Small intestine (tissue), 16 donors: ENCODE data around the gene IYD. TPM values are rescaled to one million over a fixed set of nuclear protein-coding genes. Genes with fewer than 3 reads are reported as not detected.

Experiments used
- DNase-seq, 2 donors: peaks; one replicate each; pipeline versions ENCODE4 v3.0.0 to v3.0.0-alpha.2; 2013
- FAIRE-seq: peaks from 2 replicates; lab custom pipeline; 2012; peaks lifted over from hg19 to GRCh38; lab: Jason Lieb, UNC
- H3K27ac ChIP-seq, 3 donors: one replicate each; pipeline ENCODE4 v1.5.1; 2013; ENCODE audit warnings: low read length in 2 of 3, mild to moderate bottlenecking in 2 of 3, control low read depth in 1 of 3, inconsistent platforms in 1 of 3, low read depth in 1 of 3, moderate library complexity in 1 of 3
- H3K27me3 ChIP-seq, 3 donors: one replicate each; pipeline ENCODE4 v1.6.1; 2013; ENCODE audit warnings: low read length in 3 of 3, inconsistent platforms in 1 of 3; ENCODE audit not compliant: control insufficient read depth in 3 of 3, insufficient read depth in 3 of 3
- H3K36me3 ChIP-seq, 3 donors: one replicate each; pipeline ENCODE4 v1.6.1; 2013; ENCODE audit warnings: low read length in 3 of 3, inconsistent platforms in 1 of 3, low read depth in 1 of 3, mild to moderate bottlenecking in 1 of 3, moderate library complexity in 1 of 3; ENCODE audit not compliant: control insufficient read depth in 3 of 3, insufficient read depth in 2 of 3
- H3K4me1 ChIP-seq, 3 donors: one replicate each; pipeline ENCODE4 v1.6.1; 2013; ENCODE audit warnings: low read length in 2 of 3, inconsistent platforms in 1 of 3, low read depth in 1 of 3, mild to moderate bottlenecking in 1 of 3, moderate library complexity in 1 of 3; ENCODE audit not compliant: control insufficient read depth in 3 of 3, insufficient read depth in 2 of 3
- H3K4me3 ChIP-seq, 3 donors: one replicate each; pipeline ENCODE4 v1.5.1; 2013; ENCODE audit warnings: low read length in 3 of 3, control low read depth in 1 of 3, inconsistent platforms in 1 of 3, low read depth in 1 of 3, mild to moderate bottlenecking in 1 of 3, moderate library complexity in 1 of 3
- H3K9me3 ChIP-seq, 2 donors: one replicate each; pipeline ENCODE4 v1.6.1; 2013; ENCODE audit warnings: low read depth in 1 of 2, low read length in 1 of 2; ENCODE audit not compliant: control insufficient read depth in 2 of 2, insufficient read depth in 1 of 2
- WGBS, 3 donors: extraction: QIAGEN DNeasy Blood & Tissue Kit; methylation state at CpG; one replicate each; pipeline ENCODE4 v1.1.7; 2013; 5-methylcytosine and 5-hydroxymethylcytosine counted together
- long read RNA-seq, 10 donors: transcript quantifications; one replicate each; lab custom pipeline, GENCODE V29; 2026
- polyA plus RNA-seq, 4 donors: library from polyadenylated mRNA; stranded (reverse) in 3 of 4; unstranded in 1 of 4; fragments of 200-250 nt in 3 of 4; fragments of 120-200 nt in 1 of 4; gene quantifications; one replicate each; pipeline versions ENCODE4 v1.2.1 to v1.2.3, GENCODE V29; 2013
- donor health status: healthy with polysubstance abuse.
- donor health status: control.
- donor health status: control.
- donor health status: Bipolar disorder and iron deficiency.
- donor health status: healthy.

Gene IYD, protein sequence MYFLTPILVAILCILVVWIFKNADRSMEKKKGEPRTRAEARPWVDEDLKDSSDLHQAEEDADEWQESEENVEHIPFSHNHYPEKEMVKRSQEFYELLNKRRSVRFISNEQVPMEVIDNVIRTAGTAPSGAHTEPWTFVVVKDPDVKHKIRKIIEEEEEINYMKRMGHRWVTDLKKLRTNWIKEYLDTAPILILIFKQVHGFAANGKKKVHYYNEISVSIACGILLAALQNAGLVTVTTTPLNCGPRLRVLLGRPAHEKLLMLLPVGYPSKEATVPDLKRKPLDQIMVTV
- polyA plus RNA-seq, result 10 to 100 TPM in 2 of 4 donors, 1 to 10 TPM in 2; 5.3 to 17.1 (median 8.2) TPM
- long read RNA-seq, donor 1, full-length matches to known transcripts, result 15 of 15 reads
- long read RNA-seq, donor 1, partial matches to known transcripts, result 0 of 15 reads
- long read RNA-seq, donor 1, other reads (novel, unspliced or antisense), result 0 of 15 reads
- long read RNA-seq, donor 2, full-length matches to known transcripts, result 1 of 1 reads
- long read RNA-seq, donor 2, partial matches to known transcripts, result 0 of 1 reads
- long read RNA-seq, donor 2, other reads (novel, unspliced or antisense), result 0 of 1 reads
- long read RNA-seq, donor 3, full-length matches to known transcripts, result 5 of 14 reads
- long read RNA-seq, donor 3, partial matches to known transcripts, result 9 of 14 reads
- long read RNA-seq, donor 3, other reads (novel, unspliced or antisense), result 0 of 14 reads
- long read RNA-seq, donor 4, result 0 reads
- long read RNA-seq, donor 5, full-length matches to known transcripts, result 2 of 2 reads
- long read RNA-seq, donor 5, partial matches to known transcripts, result 0 of 2 reads
- long read RNA-seq, donor 5, other reads (novel, unspliced or antisense), result 0 of 2 reads
- long read RNA-seq, donor 6, full-length matches to known transcripts, result 6 of 6 reads
- long read RNA-seq, donor 6, partial matches to known transcripts, result 0 of 6 reads
- long read RNA-seq, donor 6, other reads (novel, unspliced or antisense), result 0 of 6 reads
- long read RNA-seq, donor 7, result 0 reads
- long read RNA-seq, donor 8, result 0 reads
- long read RNA-seq, donor 9, result 0 reads
- long read RNA-seq, donor 10, full-length matches to known transcripts, result 1 of 1 reads
- long read RNA-seq, donor 10, partial matches to known transcripts, result 0 of 1 reads
- long read RNA-seq, donor 10, other reads (novel, unspliced or antisense), result 0 of 1 reads

DNA sequence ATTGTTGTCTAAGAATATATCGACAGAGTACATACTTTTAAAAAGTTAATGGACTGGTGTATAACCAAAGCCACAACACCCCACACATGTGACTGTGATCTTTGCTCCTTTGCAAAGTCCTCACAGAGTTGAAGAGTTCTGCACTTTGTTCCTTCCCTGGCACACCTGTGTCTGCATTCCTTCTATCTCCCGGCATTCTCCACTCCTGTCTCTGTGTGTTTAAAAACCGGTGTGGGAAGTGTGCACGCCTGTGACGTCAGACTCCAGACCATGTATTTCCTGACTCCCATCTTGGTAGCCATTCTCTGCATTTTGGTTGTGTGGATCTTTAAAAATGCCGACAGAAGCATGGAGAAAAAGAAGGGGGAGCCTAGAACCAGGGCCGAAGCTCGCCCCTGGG, at the start of gene IYD:
IYD (plus strand) TSS at position 251 of the 400 bp plus-strand sequence; CDS start at position 271, 20 bp downstream.
- peak; percentile 97 for FAIRE-seq
- Histone ChIP-seq H3K4me3 (peak within 1 kb of the TSS in 1 of 3 donors; percentile 33), H3K27me3 (no peaks in the 10 kb centered on the region), H3K9me3 (no peaks in the 10 kb centered on the region), H3K36me3 (no peaks in the 10 kb centered on the region), H3K27ac (peak within 1 kb of the TSS; percentile 72 to 82 (median 81)), H3K4me1 (peaks cover 0 to 31% (median 0%) of the 10 kb centered on the region in 3 donors)
- 24 to 65% (median 25%) methylated on average over 8 of the region's 8 CpGs for WGBS, 3 donors
- DNase-seq, result peak; percentile 96 to 99

DNA sequence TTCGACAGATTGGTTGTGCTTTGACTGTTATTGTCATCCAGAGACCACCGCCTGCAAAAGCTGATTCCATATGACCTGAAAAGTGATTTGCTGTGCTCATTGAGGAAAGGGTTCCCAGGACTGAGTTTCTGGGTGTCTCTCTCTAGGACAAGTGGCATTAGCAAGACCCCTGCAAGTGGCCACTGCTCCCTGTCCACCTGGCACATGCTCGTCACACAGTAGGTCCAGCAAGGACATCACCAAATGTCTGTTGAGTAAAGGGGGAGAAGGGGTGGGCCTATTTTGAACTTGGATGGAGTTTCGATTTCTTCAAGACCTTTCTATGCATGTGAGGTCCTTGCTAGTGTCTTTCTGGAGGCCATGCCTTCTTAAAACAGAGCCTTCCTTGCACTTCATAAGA, 48.9 kb upstream of the IYD start:
- WGBS, 3 donors, result 87 to 91% (median 88%) methylated on average over 4 of the region's 4 CpGs
- no peaks in the 10 kb centered on the region for H3K27me3 ChIP-seq
- no peak for FAIRE-seq
- no peak overlapping the region for H3K27ac ChIP-seq
- DNase-seq, result no peak
- H3K36me3 ChIP-seq, result no peaks in the 10 kb centered on the region
- H3K4me1 ChIP-seq, result no peaks in the 10 kb centered on the region
- no peak overlapping the region for H3K4me3 ChIP-seq
- peaks cover 0 to 7% of the 10 kb centered on the region in 2 donors for H3K9me3 ChIP-seq

DNA sequence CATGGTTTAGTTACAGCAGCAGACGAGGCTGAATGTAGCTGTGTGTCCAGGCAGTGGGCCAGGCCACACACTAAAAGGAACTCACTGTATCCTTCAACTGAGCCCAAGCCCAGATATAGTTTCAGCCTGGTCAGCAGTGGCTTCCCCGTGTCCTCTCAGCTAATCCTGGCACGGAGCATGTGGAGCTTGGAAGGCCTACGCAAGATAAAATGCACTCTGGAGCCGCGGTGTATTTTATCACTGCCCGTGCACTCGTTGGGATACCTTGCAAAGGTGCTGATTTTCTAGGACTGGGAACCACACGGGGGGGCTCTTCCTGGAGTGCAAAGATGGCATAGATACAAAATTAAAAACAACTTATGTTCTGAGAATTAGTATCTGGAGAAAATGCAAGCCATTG, 48.4 kb upstream of the IYD start:
- H3K27ac ChIP-seq, result no peak overlapping the region
- no peaks in the 10 kb centered on the region for H3K27me3 ChIP-seq
- WGBS, 3 donors, result 56 to 84% (median 72%) methylated on average over 9 of the region's 9 CpGs
- FAIRE-seq (no peak), DNase-seq (no peak)
- H3K4me3 ChIP-seq, result no peak overlapping the region
- no peaks in the 10 kb centered on the region for H3K36me3 ChIP-seq
- peaks cover 0 to 1% of the 10 kb centered on the region in 2 donors for H3K9me3 ChIP-seq
- H3K4me1 ChIP-seq, result no peaks in the 10 kb centered on the region

DNA sequence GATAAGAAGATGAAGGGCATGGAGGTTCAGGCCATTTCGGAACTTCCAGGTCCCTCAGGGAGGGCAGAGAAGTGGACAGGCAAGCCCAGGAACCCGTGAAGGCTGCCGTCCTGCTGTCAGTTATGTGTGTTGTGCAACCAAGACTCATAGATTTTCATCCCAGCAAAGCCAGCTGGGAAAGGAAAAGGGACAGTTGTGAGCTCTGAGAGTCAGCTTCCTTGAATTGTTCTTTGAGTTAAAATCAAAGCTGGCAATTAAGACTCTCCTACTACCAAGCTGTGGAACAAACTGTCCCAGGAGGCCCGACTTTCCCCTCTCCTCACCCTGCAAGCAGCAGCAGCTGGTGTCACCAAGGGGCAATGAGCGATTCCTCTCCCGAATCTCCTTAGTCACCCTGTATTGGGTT, 46.3 kb upstream of the IYD start:
- FAIRE-seq, result no peak
- DNase-seq, result no peak
- 35 to 65% (median 41%) methylated on average over 6 of the region's 6 CpGs for WGBS, 3 donors
- Histone ChIP-seq H3K27ac (no peak overlapping the region), H3K4me3 (no peak overlapping the region), H3K9me3 (no peaks in the 10 kb centered on the region), H3K4me1 (peaks cover 0 to 3% (median 0%) of the 10 kb centered on the region in 3 donors), H3K27me3 (no peaks in the 10 kb centered on the region), H3K36me3 (no peaks in the 10 kb centered on the region)

DNA sequence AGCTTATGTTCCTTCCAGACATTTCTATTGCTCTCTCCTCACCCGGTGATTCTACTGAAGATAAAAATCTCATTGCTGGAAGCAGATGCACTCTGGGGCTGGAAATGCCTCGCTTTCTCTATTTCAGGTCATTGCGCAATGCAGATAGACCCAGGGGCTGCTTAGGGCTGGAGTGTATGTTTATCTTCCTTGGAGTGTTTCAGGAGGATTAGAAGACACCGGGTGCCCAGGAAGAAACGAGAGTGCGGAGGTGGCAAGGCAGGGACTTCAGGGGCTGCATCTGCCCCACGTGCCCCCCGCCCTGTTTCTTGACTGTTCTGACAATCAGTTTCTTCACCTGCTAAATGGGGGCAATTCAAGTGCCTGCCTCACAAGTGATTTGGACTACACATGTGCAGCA, 45.6 kb upstream of the IYD start:
- H3K4me1 ChIP-seq, result peaks cover 0 to 3% (median 0%) of the 10 kb centered on the region in 3 donors
- H3K9me3 ChIP-seq, result no peaks in the 10 kb centered on the region
- no peak overlapping the region for H3K4me3 ChIP-seq
- DNase-seq (no peak), FAIRE-seq (no peak)
- no peaks in the 10 kb centered on the region for H3K27me3 ChIP-seq
- 75 to 84% (median 76%) methylated on average over 8 of the region's 8 CpGs for WGBS, 3 donors
- H3K27ac ChIP-seq, result no peak overlapping the region
- H3K36me3 ChIP-seq, result no peaks in the 10 kb centered on the region

DNA sequence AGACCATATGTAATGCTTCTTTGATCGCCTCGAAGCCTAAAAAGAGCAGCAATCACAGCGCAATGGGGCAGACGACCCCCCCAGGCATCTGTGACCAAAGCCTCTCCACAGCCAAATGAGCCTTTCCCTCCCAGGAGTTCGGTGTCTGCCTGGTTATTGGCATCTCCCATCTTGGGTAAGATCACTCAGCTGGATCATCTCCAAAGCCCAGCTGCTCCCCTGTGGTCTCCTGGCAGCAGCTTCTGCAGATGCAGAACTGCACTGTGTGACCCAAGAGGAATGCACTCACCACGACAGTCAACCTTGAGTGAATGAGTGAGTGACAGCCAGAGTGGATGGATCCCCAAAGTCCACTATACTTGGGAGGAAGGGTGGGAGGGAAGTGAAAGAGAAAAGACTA, 44.8 kb upstream of the IYD start:
- H3K27ac ChIP-seq, result no peak overlapping the region
- H3K9me3 ChIP-seq, result no peaks in the 10 kb centered on the region
- no peak overlapping the region for H3K4me3 ChIP-seq
- FAIRE-seq (no peak), DNase-seq (no peak)
- H3K27me3 ChIP-seq, result no peaks in the 10 kb centered on the region
- peaks cover 0 to 3% (median 0%) of the 10 kb centered on the region in 3 donors for H3K4me1 ChIP-seq
- H3K36me3 ChIP-seq, result no peaks in the 10 kb centered on the region
- 83 to 92% (median 87%) methylated on average over 6 of the region's 6 CpGs for WGBS, 3 donors

DNA sequence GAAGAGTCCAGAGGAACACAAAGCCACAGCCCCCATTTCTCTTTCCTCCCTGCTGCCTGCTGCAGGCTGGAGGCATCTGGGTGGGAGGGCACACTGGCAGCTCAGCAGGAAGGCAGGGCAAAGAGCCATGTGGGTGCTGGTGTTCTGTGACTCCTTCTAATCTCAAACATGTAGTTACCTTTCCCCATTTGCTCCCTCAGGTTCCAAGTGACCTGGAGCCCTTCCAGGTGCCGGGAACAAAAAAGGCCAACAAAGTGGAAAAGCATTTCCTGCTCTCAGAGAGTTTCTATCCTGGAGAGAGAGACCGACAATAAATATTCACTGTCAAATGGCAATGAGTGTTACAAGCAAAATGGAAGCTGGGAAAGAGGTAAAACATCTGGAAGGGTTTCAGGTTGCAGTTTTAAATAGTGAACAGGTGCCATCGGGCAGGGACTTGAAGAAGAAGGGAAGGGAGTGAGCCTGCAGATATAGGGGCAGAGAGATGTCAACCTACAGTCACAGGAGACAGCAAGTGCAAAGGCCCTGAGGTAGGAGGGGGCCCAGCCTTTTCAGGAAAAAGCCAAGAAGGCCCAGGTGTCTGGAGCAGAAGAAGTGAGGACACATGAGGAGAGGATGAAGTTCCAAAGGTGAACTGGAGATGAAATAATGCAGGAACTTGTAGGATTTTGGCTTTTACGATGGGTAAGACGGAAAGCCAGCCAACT, 43.6 kb upstream of the IYD start:
- no peaks in the 10 kb centered on the region for H3K27me3 ChIP-seq
- no peak overlapping the region for H3K27ac ChIP-seq
- peaks cover 0 to 3% (median 0%) of the 10 kb centered on the region in 3 donors for H3K4me1 ChIP-seq
- 70 to 85% (median 70%) methylated on average over 5 of the region's 5 CpGs for WGBS, 3 donors
- no peak overlapping the region for H3K4me3 ChIP-seq
- DNase-seq (peak in 1 of 2 donors; percentile 10), FAIRE-seq (no peak)
- no peaks in the 10 kb centered on the region for H3K9me3 ChIP-seq
- no peaks in the 10 kb centered on the region for H3K36me3 ChIP-seq
